ENCODE data around the gene CHD2. TPM values are rescaled to one million over a fixed set of nuclear protein-coding genes. Genes with fewer than 3 reads are reported as not detected.

CHD2 gene
- total RNA-seq, 2 donors from 2014 or later, result 76.3 to 137 TPM

DNA sequence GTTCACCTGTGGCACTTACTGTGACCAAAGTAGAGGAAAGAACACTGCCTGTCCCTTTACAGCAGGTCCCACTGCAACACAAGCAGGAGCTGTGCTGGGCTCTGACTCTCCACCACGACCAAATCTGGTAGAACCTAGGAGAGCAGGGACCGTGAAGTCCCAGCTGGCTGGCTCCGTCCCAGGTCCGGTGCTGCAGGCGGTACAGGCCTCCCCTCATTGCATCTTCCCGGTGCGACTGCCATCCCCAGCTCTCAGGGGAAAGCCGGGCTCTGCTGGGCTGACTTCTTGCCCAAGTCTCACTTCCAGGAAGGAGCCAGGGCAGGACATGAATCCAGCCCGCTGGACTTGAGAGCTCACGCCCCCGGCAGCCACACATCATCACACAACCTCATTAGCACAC, 155.1 kb downstream of the CHD2 start:
- H3K4me1 ChIP-seq (replicated peaks), result no peaks in the 10 kb centered on the region
- WGBS, result 75% methylated on average over 11 of the region's 11 CpGs
- no peaks in the 10 kb centered on the region for H3K27me3 ChIP-seq (replicated peaks; ENCODE audit: insufficient read depth)
- H3K36me3 ChIP-seq, result no peaks in the 10 kb centered on the region
- intact Hi-C loops (cut with DNase I), result no loop called here
- no peak for DNase-seq (ENCODE audit: low spot score)
- no peaks in the 10 kb centered on the region for H3K9me3 ChIP-seq
- no peak overlapping the region for H3K27ac ChIP-seq
- TF ChIP-seq POLR2AphosphoS5 (IDR thresholded peaks at IDR 0.05) (no peak), POLR2A (IDR thresholded peaks at IDR 0.05) (no peak)
- TF ChIP-seq, protein P1, sequence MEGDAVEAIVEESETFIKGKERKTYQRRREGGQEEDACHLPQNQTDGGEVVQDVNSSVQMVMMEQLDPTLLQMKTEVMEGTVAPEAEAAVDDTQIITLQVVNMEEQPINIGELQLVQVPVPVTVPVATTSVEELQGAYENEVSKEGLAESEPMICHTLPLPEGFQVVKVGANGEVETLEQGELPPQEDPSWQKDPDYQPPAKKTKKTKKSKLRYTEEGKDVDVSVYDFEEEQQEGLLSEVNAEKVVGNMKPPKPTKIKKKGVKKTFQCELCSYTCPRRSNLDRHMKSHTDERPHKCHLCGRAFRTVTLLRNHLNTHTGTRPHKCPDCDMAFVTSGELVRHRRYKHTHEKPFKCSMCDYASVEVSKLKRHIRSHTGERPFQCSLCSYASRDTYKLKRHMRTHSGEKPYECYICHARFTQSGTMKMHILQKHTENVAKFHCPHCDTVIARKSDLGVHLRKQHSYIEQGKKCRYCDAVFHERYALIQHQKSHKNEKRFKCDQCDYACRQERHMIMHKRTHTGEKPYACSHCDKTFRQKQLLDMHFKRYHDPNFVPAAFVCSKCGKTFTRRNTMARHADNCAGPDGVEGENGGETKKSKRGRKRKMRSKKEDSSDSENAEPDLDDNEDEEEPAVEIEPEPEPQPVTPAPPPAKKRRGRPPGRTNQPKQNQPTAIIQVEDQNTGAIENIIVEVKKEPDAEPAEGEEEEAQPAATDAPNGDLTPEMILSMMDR (IDR thresholded peaks at IDR 0.05), result no peak
- H3K4me3 ChIP-seq, result no peak overlapping the region

DNA sequence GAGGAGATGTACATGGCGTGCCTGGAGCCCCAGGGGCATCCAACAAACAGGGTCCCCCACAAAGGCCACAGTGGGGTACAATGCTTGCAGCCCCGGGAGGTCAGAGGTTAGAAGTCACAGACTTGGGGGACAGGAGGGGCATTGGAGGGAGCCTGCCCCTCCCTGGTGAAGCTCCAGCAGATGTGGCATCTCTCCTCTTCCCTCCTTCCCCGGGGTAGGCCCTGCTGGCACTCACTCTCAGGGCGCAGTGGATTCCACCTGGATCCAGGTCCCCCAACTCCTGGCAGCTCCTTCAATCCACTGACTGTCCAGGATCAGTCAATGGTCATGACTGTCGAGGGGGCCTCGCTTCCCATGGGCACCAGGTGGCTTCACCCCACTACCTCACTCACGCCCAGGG, 156.7 kb downstream of the CHD2 start:
- H3K4me1 ChIP-seq (replicated peaks), result no peaks in the 10 kb centered on the region
- H3K27me3 ChIP-seq (replicated peaks; ENCODE audit: insufficient read depth), result no peaks in the 10 kb centered on the region
- H3K4me3 ChIP-seq, result no peak overlapping the region
- no peaks in the 10 kb centered on the region for H3K36me3 ChIP-seq
- no peak overlapping the region for H3K27ac ChIP-seq
- H3K9me3 ChIP-seq, result no peaks in the 10 kb centered on the region
- no peak for DNase-seq (ENCODE audit: low spot score)
- TF ChIP-seq POLR2AphosphoS5 (IDR thresholded peaks at IDR 0.05), result no peak
- 94% methylated on average over 7 of the region's 7 CpGs for WGBS
- intact Hi-C loops (cut with DNase I), result no loop called here

DNA sequence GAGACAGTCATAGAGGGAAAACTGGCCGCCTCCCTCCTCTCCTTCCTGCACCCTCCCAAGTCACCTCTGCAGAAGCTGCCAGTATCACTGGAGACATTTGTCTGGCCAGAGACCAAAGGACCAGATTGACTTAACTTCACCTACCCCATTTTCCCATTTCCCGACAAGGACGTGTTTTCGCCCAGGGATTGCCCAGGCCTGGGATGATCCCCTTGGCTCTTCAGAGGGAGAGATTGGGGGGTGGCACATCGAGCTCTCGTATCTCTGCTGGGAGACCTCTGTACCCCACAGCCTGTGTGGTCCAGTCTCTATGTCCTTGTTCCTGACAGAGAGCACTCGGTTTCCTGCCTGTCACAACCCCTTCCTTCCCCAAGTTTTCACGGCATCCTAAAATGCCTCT, 157.5 kb downstream of the CHD2 start:
- H3K4me3 ChIP-seq, result no peak overlapping the region
- intact Hi-C loops (cut with DNase I), result no loop called here
- no peak overlapping the region for H3K27ac ChIP-seq
- H3K4me1 ChIP-seq (replicated peaks), result no peaks in the 10 kb centered on the region
- H3K9me3 ChIP-seq, result no peaks in the 10 kb centered on the region
- WGBS, result 86% methylated on average over 8 of the region's 8 CpGs
- H3K36me3 ChIP-seq, result no peaks in the 10 kb centered on the region
- TF ChIP-seq POLR2A (IDR thresholded peaks at IDR 0.05) (no peak), POLR2AphosphoS5 (IDR thresholded peaks at IDR 0.05) (no peak)
- TF ChIP-seq, protein P1 (IDR thresholded peaks at IDR 0.05), result no peak
- no peak for DNase-seq (ENCODE audit: low spot score)
- H3K27me3 ChIP-seq (replicated peaks; ENCODE audit: insufficient read depth), result no peaks in the 10 kb centered on the region

DNA sequence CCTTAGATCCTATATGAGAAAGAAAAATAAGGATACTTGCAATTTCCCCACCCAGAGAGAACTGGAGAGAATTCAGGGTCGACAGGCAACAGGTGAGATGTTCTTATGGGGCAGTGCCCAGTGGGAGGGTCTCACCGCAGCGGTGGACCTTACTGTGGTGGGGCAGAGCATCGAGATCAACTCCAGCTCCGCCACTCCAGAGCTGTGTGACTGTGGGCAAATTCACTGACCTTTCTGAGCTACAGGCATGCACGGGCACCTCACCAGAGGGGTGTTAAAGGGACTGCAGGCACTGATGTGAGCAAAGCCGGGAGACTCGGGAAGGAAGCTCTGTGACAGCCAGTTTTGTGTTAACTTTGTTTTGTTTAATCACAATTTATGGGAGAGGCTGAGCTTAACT, 158.0 kb downstream of the CHD2 start:
- TF ChIP-seq POLR2AphosphoS5 (IDR thresholded peaks at IDR 0.05) (no peak), POLR2A (IDR thresholded peaks at IDR 0.05) (no peak)
- TF ChIP-seq, protein P1 (IDR thresholded peaks at IDR 0.05), result no peak
- Histone ChIP-seq H3K4me3 (no peak overlapping the region), H3K27me3 (replicated peaks; ENCODE audit: insufficient read depth) (no peaks in the 10 kb centered on the region), H3K9me3 (no peaks in the 10 kb centered on the region), H3K36me3 (no peaks in the 10 kb centered on the region), H3K4me1 (replicated peaks) (no peaks in the 10 kb centered on the region), H3K27ac (no peak overlapping the region)
- WGBS, result 66% methylated on average over 8 of the region's 8 CpGs
- intact Hi-C loops (cut with DNase I), result no loop called here
- no peak for DNase-seq (ENCODE audit: low spot score)

DNA sequence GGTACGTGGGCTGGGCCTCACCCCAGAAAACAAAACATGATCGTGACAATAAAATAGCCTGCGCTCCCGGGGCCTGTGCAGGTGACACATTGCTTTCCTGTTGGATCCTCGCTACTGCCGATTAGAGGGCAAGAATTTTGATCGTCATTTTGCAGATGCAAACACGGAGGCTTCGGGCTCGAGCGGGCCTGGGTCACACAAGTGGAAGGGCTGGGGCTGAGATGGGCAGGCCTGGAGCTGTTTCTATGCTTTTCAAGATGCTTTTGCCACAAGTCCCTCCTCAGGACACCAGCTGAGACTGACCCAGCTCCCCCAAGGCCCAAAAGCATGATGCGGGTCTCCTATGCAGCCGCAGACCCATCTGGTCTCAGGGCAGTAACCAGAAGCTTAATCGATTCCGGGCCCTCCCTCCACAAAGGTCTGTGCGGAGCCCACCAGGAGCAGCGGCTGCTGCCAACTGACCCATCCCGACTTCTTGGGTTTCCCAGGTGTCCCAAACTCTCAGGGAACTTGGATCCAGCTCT, 158.8 kb downstream of the CHD2 start:
- 74% methylated on average over 14 of the region's 18 CpGs for WGBS
- H3K27ac ChIP-seq, result no peak overlapping the region
- no peaks in the 10 kb centered on the region for H3K9me3 ChIP-seq
- no peaks in the 10 kb centered on the region for H3K36me3 ChIP-seq
- no peak for TF ChIP-seq POLR2A (IDR thresholded peaks at IDR 0.05)
- TF ChIP-seq POLR2AphosphoS5 (IDR thresholded peaks at IDR 0.05), result no peak
- TF ChIP-seq, protein P1 (IDR thresholded peaks at IDR 0.05), result no peak
- no peaks in the 10 kb centered on the region for H3K27me3 ChIP-seq (replicated peaks; ENCODE audit: insufficient read depth)
- intact Hi-C loops (cut with DNase I), result no loop called here
- H3K4me3 ChIP-seq, result no peak overlapping the region
- DNase-seq (ENCODE audit: low spot score), result no peak
- H3K4me1 ChIP-seq (replicated peaks), result peaks cover 5% of the 10 kb centered on the region
